HG02973 (cell line): ENCODE measurements around the gene ORMDL3.
"Not testable (repeated sequence)": the region's sequence is repeated elsewhere in the genome, so short reads cannot be mapped to it uniquely, and the experiment has no call there.

ENCODE experiments used
- ATAC-seq: cut with Tn5 transposase; IDR thresholded peaks from one replicate; pipeline ENCODE4 v1.9.1; 2021; ENCODE audit warnings: moderate library complexity; ENCODE audit not compliant: unreplicated experiment

The ORMDL3 gene

GRCh38 chr17:39925282-39926134, 1.9 kb downstream of the ORMDL3 start:
- ATAC-seq: no peak

GRCh38 chr17:39924691-39925055, 2.7 kb downstream of the ORMDL3 start:
- no peak for ATAC-seq

DNA sequence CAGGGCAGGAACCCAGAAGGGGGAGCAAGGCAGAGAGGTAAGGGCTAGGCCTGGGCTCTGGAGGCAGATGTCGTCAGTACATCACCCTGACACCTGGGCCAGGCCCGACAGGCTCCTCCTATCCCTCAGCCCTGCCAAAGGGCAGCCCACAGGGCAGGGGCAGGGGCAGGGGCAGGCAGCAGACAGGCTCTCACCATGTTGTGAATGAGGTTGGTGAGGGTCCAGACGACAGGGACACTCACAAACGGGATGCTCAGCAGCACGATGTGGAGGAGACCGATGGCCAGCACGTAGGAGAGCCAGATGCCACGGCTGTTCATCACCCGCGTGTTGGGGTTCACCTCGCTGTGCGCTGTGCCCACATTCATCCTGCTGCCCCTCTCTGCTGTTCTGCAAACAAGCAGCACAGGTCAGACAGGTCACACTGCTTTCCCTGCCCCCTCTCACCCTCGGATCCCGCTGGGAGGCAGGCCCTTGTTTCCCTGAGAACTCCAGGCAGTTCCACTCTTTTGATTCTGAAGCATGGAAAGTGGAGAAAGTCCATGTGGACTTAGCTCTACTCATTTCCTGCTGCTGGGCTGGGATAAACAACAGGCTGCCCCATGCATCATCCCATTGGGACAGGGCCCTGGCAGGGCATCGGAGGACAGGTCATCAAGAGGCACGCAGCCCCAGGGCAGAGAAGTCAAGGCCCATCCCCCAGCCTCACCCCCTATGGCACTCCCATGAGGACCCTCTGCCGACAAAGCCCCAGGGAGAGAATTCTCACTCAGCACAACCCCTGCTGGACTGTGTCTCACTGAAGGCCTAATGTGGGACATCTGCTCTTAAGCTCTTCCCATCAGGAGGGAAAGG, 3.3 kb downstream of the ORMDL3 start:
- no peak for ATAC-seq

- ATAC-seq: no peak
These were observed 4.2 kb downstream of the ORMDL3 start for GRCh38 chr17:39923230-39923629.

- no peak for ATAC-seq
These were observed 5.4 kb downstream of the ORMDL3 start for GRCh38 chr17:39922006-39922405.

DNA sequence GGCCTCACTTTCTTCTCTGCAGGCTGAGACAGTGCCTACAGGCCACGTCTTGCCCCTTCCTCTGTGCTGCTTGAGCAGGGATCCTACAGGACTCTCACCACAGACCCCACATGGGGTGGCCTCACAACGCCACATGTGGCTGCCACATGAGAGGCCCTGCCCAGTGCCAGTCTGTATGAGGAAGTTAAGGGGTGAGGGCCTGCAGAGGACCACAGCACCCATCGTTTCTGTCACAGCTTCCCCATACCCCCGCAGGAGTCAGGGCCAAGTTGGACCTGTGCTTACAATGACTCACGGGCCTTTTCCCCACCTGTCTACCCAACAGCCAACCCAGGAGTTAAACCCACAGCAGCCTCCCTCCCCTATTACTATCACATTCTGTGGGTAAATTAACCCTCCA, 6.1 kb downstream of the ORMDL3 start:
- ATAC-seq: no peak

- no peak for ATAC-seq
These were observed 6.9 kb downstream of the ORMDL3 start for GRCh38 chr17:39920218-39921210.

DNA sequence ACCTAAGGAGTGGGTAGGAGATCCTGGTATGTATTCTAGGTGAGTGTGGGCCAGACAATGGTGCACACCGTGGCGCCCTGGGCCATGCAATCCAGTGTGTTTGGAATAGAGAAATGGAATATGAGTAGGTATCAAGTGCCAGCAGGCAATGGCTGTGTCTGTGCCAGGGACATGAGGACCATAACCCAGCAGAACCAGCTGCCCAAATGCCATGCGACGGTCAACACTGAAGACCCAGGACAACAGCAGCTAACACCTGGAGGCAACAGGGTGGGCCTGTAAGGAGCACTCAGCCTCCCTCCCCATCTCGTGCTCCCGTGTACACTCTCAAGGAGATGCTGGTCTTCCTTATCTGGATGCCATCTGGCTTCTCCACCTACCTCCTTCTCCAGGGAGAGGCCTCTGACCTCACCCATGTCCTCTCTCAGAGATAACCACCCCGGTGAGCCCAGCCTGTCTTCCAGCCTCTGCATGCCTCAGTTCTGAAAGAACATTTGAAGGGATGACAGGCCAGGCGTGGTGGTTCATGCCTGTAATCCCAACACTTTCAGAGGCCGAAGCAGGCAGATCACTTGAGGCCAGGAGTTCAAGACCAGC, 8.2 kb downstream of the ORMDL3 start:
- ATAC-seq: no peak

DNA sequence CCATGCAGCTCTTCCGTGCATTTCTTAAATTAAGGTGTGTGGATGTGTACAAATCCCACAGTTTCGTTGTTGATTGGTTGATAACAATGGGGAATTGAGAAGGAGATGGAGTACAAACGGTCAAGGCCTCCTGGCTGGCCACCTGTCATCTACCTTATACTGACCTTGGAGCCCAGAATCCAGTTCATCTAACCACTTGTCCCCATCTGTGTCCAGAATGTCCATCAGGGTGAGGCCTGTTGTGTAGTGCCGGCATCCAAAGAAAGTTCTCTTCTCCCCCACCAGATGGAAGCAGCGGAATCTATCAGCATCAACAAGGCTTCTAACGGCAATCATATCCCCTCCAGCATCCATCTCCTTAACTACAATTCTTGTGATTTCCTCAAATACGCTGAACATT, 10.5 kb downstream of the ORMDL3 start:
- ATAC-seq: no peak

DNA sequence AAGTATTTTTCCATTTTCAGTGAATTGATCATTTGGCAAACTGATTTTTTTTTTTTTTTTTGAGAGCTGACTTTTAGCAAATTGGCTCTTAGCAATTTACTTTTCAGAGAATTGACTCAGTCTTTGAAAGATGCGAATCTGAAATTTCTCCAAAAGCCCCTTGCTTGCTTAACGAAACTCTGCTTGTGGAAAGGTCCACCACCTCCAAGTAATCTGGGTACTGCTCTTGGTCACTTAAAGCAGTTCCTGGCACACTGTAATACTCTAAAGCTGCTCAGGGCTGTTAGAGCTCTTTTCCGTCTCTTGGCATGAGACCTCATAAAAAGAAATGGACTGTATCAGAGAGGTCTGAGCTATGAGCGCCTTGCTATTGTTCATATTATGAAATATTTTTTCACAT, 11.8 kb downstream of the ORMDL3 start:
- no peak for ATAC-seq

- ATAC-seq: no peak
These were observed 13.4 kb downstream of the ORMDL3 start for GRCh38 chr17:39913989-39914388.

GRCh38 chr17:39908789-39909352, 18.5 kb downstream of the ORMDL3 start:
- ATAC-seq: no peak

GRCh38 chr17:39904990-39905288, 22.5 kb downstream of the ORMDL3 start:
- no peak for ATAC-seq

- ATAC-seq: no peak
These were observed 24.1 kb downstream of the ORMDL3 start for GRCh38 chr17:39903158-39903884.

DNA sequence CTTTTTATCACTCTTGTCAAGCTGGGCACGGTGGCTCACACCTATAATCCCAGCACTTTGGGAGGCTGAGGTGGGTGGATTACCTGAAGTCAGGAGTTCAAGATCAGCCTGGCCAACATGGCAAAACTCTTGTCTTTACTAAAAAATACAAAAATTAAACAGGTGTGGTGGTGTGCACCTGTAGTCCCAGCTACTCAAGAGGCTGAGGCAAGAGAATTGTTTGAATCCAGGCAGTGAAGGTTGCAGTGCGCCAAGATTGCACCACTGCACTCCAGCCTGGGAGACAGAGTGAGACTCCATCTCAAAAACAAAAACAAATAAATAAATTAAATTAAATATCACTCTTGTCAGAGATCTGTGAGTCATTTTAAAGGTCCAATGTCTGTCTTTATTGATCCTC, 25.4 kb downstream of the ORMDL3 start:
- not testable (repeated sequence) for ATAC-seq

- ATAC-seq: no peak
These were observed 28.2 kb downstream of the ORMDL3 start for GRCh38 chr17:39899215-39899614.

GRCh38 chr17:39898088-39898487, 29.3 kb downstream of the ORMDL3 start:
- ATAC-seq: no peak

DNA sequence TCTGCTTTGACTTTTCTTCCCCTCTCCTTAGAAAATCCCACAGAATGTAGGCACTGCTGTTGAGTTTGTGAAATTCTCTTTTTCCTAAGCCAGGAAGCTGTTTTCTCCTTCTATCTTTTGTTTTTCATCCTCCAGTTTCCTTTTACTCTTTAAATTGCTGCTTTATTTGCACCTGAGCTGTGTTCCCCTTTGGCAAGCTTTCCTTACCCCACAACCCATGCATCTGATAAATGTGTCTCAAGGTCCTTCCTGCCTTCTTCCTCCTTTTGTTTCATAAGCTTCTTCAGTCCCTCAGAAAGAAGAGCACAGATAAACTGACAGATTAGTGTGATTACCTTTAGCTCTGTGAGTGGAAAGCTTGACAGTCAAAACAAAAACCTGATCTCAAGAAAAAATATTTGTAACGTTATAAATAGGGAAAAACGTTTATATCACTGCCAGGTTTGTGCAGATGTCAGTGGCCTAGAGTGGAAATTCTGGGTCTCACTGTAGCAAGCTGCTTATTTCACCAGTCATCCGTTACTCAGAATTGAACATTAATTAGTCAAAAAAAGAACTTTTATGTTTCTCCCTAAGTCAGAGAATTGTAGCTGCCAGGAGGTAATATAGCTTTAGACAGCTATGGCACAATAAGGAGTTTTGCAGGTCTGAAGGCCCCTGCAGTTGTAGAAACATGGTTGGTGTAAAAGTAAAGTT, 32.6 kb downstream of the ORMDL3 start:
- ATAC-seq: no peak

DNA sequence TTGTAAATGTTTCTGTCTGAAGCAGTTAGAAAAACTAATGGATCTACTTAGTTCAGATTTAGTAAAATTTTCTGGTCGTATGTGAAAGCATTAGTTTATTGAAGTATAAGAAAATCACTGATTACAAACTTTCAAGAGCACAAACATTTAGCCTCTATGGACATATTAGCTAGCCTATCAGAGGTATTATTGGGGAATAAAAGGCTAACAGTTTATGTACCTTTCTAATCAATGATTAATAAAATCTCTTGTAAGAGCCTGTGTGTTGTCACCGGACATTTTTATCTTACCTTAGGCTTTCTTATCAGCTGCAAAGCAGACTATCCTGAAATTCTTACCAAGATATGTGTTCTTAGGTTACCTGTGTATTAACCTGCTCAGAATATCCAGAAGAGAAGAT, 38.2 kb downstream of the ORMDL3 start:
- no peak for ATAC-seq
